ENCODE data around the gene OR5AL1. TPM values are rescaled to one million over a fixed set of nuclear protein-coding genes. Genes with fewer than 3 reads are reported as not detected.

OR5AL1 gene
- total and polyA plus RNA-seq, 10 of the 15 experiments (the other 5 are each of a cell fraction or from before 2014, with no cell fraction given), result not detected

GRCh38 chr11:56457076-56457475 is 44.6 kb downstream of the OR5AL1 start:
- no peak overlapping the region for H3K27ac ChIP-seq (ENCODE audit: control insufficient read depth, insufficient read depth)
- no TSS peak for BruUV-seq (replicated peaks)
- 4% methylated on average over 1 of the region's 1 CpG for WGBS (ENCODE audit: insufficient coverage, insufficient replicate concordance, low lambda C conversion rate, missing lambda C conversion rate)
- intact Hi-C loops (cut with micrococcal nuclease; ENCODE audit: unreplicated experiment), result no loop called here
- H3K79me2 ChIP-seq (ENCODE audit: control insufficient read depth, insufficient read depth, low read length), result no peaks in the 10 kb centered on the region
- ATAC-seq (no peak), DNase-seq (ENCODE audit: low read depth, low spot score) (no peak), FAIRE-seq (no peak)
- RAD21 ChIA-PET (ENCODE audit: unreplicated experiment), result no interaction called here
- POLR2A ChIA-PET, result no interaction called here
- H3K36me3 ChIP-seq (ENCODE audit: control insufficient read depth in 2 of 2, insufficient read depth in 2 of 2, low read length in 1 of 2), result no peaks in the 10 kb centered on the region
- no peak overlapping the region for H3K4me2 ChIP-seq (ENCODE audit: control insufficient read depth, insufficient read depth)
- no peaks in the 10 kb centered on the region for H3K9me3 ChIP-seq (replicated peaks; ENCODE audit: control insufficient read depth, insufficient read depth, low read length)
- H3K27me3 ChIP-seq (replicated peaks in 1 of 2; ENCODE audit: control insufficient read depth in 2 of 2, insufficient read depth in 2 of 2, low read length in 1 of 2), result no peaks in the 10 kb centered on the region; a peak in 1 of 4 replicates
- H3K4me3 ChIP-seq, result no peak overlapping the region
- H4K20me1 ChIP-seq (ENCODE audit: control insufficient read depth, insufficient read depth), result no peaks in the 10 kb centered on the region
- in situ Hi-C loops (cut with MboI), result no loop called here
- SMC1A ChIA-PET (ENCODE audit: uncharacterized antibody, unreplicated experiment), result no interaction called here
- CTCF ChIA-PET, result no interaction called here
- TF ChIP-seq YY1 (IDR thresholded peaks at IDR 0.05; ENCODE audit: low read depth, low read length), result no peak
- TF ChIP-seq HDAC2 (IDR thresholded peaks at IDR 0.05), result no peak
- no peak for TF ChIP-seq NFYB (IDR thresholded peaks at IDR 0.05; ENCODE audit: insufficient read depth, low read depth, low read length)
- no peak for TF ChIP-seq TCF12 (IDR thresholded peaks at IDR 0.05; ENCODE audit: low read depth, low read length)
- no peak for TF ChIP-seq BCLAF1 (IDR thresholded peaks at IDR 0.05)
- no peak for TF ChIP-seq CEBPZ (IDR thresholded peaks at IDR 0.05; ENCODE audit: low read depth, low read length)
- no peak for TF ChIP-seq RAD21 (IDR thresholded peaks at IDR 0.05; ENCODE audit: insufficient read depth, low read depth, low read length)
- TF ChIP-seq EP300 (IDR thresholded peaks at IDR 0.05; ENCODE audit: borderline replicate concordance in 1 of 2, control insufficient read depth in 1 of 2, low read depth in 2 of 2, low read length in 2 of 2), result no peak
- no peaks in the 10 kb centered on the region for H3K4me1 ChIP-seq (ENCODE audit: control insufficient read depth, insufficient read depth, low read length)
- no peak overlapping the region for H3K9ac ChIP-seq (ENCODE audit: control insufficient read depth, insufficient read depth, low read length)
- no peak overlapping the region for H2AFZ ChIP-seq (ENCODE audit: control insufficient read depth, low read depth, low read length)

Other genes starting within 250 kb of the OR5AL1 start
Only the 7 nearest of the 15 such genes appear.
- not detected in 2 replicates for gene OR8H1, start 120.4 kb upstream of the OR5AL1 start, total RNA-seq (2014; rRNA removed)
- not detected in 2 replicates for gene OR8H1, start 120.4 kb upstream of the OR5AL1 start, total RNA-seq (2014; rRNA removed; fragmentation: Illumina TruSeq; extraction: Trizol)
- gene OR8H1, start 120.4 kb upstream of the OR5AL1 start, total RNA-seq (2021), result not detected in 2 replicates
- gene OR8H1, start 120.4 kb upstream of the OR5AL1 start, polyA plus RNA-seq (2011; rRNA removed), result not detected in 2 replicates
- gene OR8H1, start 120.4 kb upstream of the OR5AL1 start, polyA plus RNA-seq (2014; fragmentation: Illumina TruSeq; extraction: Trizol), result not detected in 2 replicates
- not detected for gene OR8H1, start 120.4 kb upstream of the OR5AL1 start, polyA plus RNA-seq (2014; fragmentation: Nextera tagmentation; extraction: Ambion mirVana)
- gene OR8H1, start 120.4 kb upstream of the OR5AL1 start, polyA plus RNA-seq (2014; rRNA removed), result not detected in 2 replicates
- not detected for gene OR8H1, start 120.4 kb upstream of the OR5AL1 start, polyA plus RNA-seq (2016; fragmentation: Nextera tagmentation; extraction: Ambion mirVana)
- not detected in 2 replicates for gene OR8K3, start 97.6 kb upstream of the OR5AL1 start, total RNA-seq (2014; rRNA removed)
- gene OR8K3, start 97.6 kb upstream of the OR5AL1 start, total RNA-seq (2014; rRNA removed; fragmentation: Illumina TruSeq; extraction: Trizol), result not detected in 2 replicates
- not detected in 2 replicates for gene OR8K3, start 97.6 kb upstream of the OR5AL1 start, total RNA-seq (2021)
- gene OR8K3, start 97.6 kb upstream of the OR5AL1 start, polyA plus RNA-seq (2011; rRNA removed), result not detected in 2 replicates
- gene OR8K3, start 97.6 kb upstream of the OR5AL1 start, polyA plus RNA-seq (2014; fragmentation: Illumina TruSeq; extraction: Trizol), result not detected in 2 replicates
- gene OR8K3, start 97.6 kb upstream of the OR5AL1 start, polyA plus RNA-seq (2014; fragmentation: Nextera tagmentation; extraction: Ambion mirVana), result not detected
- not detected in 2 replicates for gene OR8K3, start 97.6 kb upstream of the OR5AL1 start, polyA plus RNA-seq (2014; rRNA removed)
- not detected for gene OR8K3, start 97.6 kb upstream of the OR5AL1 start, polyA plus RNA-seq (2016; fragmentation: Nextera tagmentation; extraction: Ambion mirVana)
- gene OR8K1, start 66.7 kb upstream of the OR5AL1 start, total RNA-seq (2014; rRNA removed), result not detected in 2 replicates
- gene OR8K1, start 66.7 kb upstream of the OR5AL1 start, total RNA-seq (2014; rRNA removed; fragmentation: Illumina TruSeq; extraction: Trizol), result not detected in 2 replicates
- not detected in 2 replicates for gene OR8K1, start 66.7 kb upstream of the OR5AL1 start, total RNA-seq (2021)
- gene OR8K1, start 66.7 kb upstream of the OR5AL1 start, polyA plus RNA-seq (2011; rRNA removed), result not detected in 2 replicates
- gene OR8K1, start 66.7 kb upstream of the OR5AL1 start, polyA plus RNA-seq (2014; fragmentation: Illumina TruSeq; extraction: Trizol), result not detected in 2 replicates
- not detected for gene OR8K1, start 66.7 kb upstream of the OR5AL1 start, polyA plus RNA-seq (2014; fragmentation: Nextera tagmentation; extraction: Ambion mirVana)
- gene OR8K1, start 66.7 kb upstream of the OR5AL1 start, polyA plus RNA-seq (2014; rRNA removed), result not detected in 2 replicates
- not detected for gene OR8K1, start 66.7 kb upstream of the OR5AL1 start, polyA plus RNA-seq (2016; fragmentation: Nextera tagmentation; extraction: Ambion mirVana)
- not detected in 2 replicates for gene OR8J1, start 58.4 kb upstream of the OR5AL1 start, total RNA-seq (2014; rRNA removed)
- not detected in 2 replicates for gene OR8J1, start 58.4 kb upstream of the OR5AL1 start, total RNA-seq (2014; rRNA removed; fragmentation: Illumina TruSeq; extraction: Trizol)
- gene OR8J1, start 58.4 kb upstream of the OR5AL1 start, total RNA-seq (2021), result not detected in 2 replicates
- gene OR8J1, start 58.4 kb upstream of the OR5AL1 start, polyA plus RNA-seq (2011; rRNA removed), result not detected in 2 replicates
- gene OR8J1, start 58.4 kb upstream of the OR5AL1 start, polyA plus RNA-seq (2014; fragmentation: Illumina TruSeq; extraction: Trizol), result not detected in 2 replicates
- not detected for gene OR8J1, start 58.4 kb upstream of the OR5AL1 start, polyA plus RNA-seq (2014; fragmentation: Nextera tagmentation; extraction: Ambion mirVana)
- not detected in 2 replicates for gene OR8J1, start 58.4 kb upstream of the OR5AL1 start, polyA plus RNA-seq (2014; rRNA removed)
- not detected for gene OR8J1, start 58.4 kb upstream of the OR5AL1 start, polyA plus RNA-seq (2016; fragmentation: Nextera tagmentation; extraction: Ambion mirVana)
- not detected in 2 replicates for gene OR8U1, start 37.1 kb upstream of the OR5AL1 start, total RNA-seq (2014; rRNA removed)
- not detected in 2 replicates for gene OR8U1, start 37.1 kb upstream of the OR5AL1 start, total RNA-seq (2014; rRNA removed; fragmentation: Illumina TruSeq; extraction: Trizol)
- gene OR8U1, start 37.1 kb upstream of the OR5AL1 start, total RNA-seq (2021), result not detected in 2 replicates
- gene OR8U1, start 37.1 kb upstream of the OR5AL1 start, polyA plus RNA-seq (2011; rRNA removed), result not detected in 2 replicates
- not detected in 2 replicates for gene OR8U1, start 37.1 kb upstream of the OR5AL1 start, polyA plus RNA-seq (2014; fragmentation: Illumina TruSeq; extraction: Trizol)
- not detected for gene OR8U1, start 37.1 kb upstream of the OR5AL1 start, polyA plus RNA-seq (2014; fragmentation: Nextera tagmentation; extraction: Ambion mirVana)
- gene OR8U1, start 37.1 kb upstream of the OR5AL1 start, polyA plus RNA-seq (2014; rRNA removed), result not detected in 2 replicates
- not detected for gene OR8U1, start 37.1 kb upstream of the OR5AL1 start, polyA plus RNA-seq (2016; fragmentation: Nextera tagmentation; extraction: Ambion mirVana)
- gene OR5M3, start 60.7 kb downstream of the OR5AL1 start, total RNA-seq (2014; rRNA removed), result not detected in 2 replicates
- not detected in 2 replicates for gene OR5M3, start 60.7 kb downstream of the OR5AL1 start, total RNA-seq (2014; rRNA removed; fragmentation: Illumina TruSeq; extraction: Trizol)
- not detected in 2 replicates for gene OR5M3, start 60.7 kb downstream of the OR5AL1 start, total RNA-seq (2021)
- gene OR5M3, start 60.7 kb downstream of the OR5AL1 start, polyA plus RNA-seq (2011; rRNA removed), result not detected in 2 replicates
- gene OR5M3, start 60.7 kb downstream of the OR5AL1 start, polyA plus RNA-seq (2014; fragmentation: Illumina TruSeq; extraction: Trizol), result not detected in 2 replicates
- not detected for gene OR5M3, start 60.7 kb downstream of the OR5AL1 start, polyA plus RNA-seq (2014; fragmentation: Nextera tagmentation; extraction: Ambion mirVana)
- not detected in 2 replicates for gene OR5M3, start 60.7 kb downstream of the OR5AL1 start, polyA plus RNA-seq (2014; rRNA removed)
- not detected for gene OR5M3, start 60.7 kb downstream of the OR5AL1 start, polyA plus RNA-seq (2016; fragmentation: Nextera tagmentation; extraction: Ambion mirVana)
- not detected in 2 replicates for gene OR5M8, start 78.7 kb downstream of the OR5AL1 start, total RNA-seq (2014; rRNA removed)
- not detected in 2 replicates for gene OR5M8, start 78.7 kb downstream of the OR5AL1 start, total RNA-seq (2014; rRNA removed; fragmentation: Illumina TruSeq; extraction: Trizol)
- gene OR5M8, start 78.7 kb downstream of the OR5AL1 start, total RNA-seq (2021), result not detected in 2 replicates
- gene OR5M8, start 78.7 kb downstream of the OR5AL1 start, polyA plus RNA-seq (2011; rRNA removed), result not detected in 2 replicates
- gene OR5M8, start 78.7 kb downstream of the OR5AL1 start, polyA plus RNA-seq (2014; fragmentation: Illumina TruSeq; extraction: Trizol), result not detected in 2 replicates
- gene OR5M8, start 78.7 kb downstream of the OR5AL1 start, polyA plus RNA-seq (2014; fragmentation: Nextera tagmentation; extraction: Ambion mirVana), result not detected
- gene OR5M8, start 78.7 kb downstream of the OR5AL1 start, polyA plus RNA-seq (2014; rRNA removed), result not detected in 2 replicates
- not detected for gene OR5M8, start 78.7 kb downstream of the OR5AL1 start, polyA plus RNA-seq (2016; fragmentation: Nextera tagmentation; extraction: Ambion mirVana)